ENCODE measurements around the gene IL27RA. TPM values are rescaled to one million over a fixed set of nuclear protein-coding genes. Genes with fewer than 3 reads are reported as not detected.
"Not testable (repeated sequence)": the region's sequence is repeated elsewhere in the genome, so short reads cannot be mapped to it uniquely, and the experiment has no call there.

Gene IL27RA
- total and polyA plus RNA-seq, 4 donors, result 1.0 to 2.8 (median 1.6) TPM

DNA sequence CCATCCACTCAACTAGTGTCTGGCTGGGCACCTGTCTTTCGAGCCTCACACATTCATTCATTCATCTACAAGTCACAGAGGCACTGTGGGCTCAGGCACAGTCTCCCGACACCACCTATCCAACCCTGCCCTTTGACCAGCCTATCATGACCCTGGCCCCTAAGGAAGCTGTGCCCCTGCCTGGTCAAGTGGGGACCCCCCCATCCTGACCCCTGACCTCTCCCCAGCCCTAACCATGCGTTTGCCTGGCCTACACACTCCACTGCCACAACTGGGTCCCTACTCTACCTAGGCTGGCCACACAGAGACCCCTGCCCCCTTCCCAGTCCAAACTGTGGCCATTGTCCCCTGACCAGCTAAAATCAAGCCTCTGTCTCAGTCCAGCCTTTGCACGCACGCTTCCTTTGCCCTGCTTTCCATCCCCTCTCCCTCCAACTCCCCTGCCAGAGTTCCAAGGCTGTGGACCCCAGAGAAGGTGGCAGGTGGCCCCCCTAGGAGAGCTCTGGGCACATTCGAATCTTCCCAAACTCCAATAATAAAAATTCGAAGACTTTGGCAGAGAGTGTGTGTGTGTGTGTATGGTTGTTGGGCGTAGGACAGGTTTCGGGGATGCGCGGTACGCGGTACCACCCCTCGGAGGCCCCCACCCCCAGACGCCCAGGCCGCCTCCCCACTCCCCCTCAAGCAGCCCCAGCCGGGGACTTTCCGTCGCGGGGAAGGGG, 404 bp upstream of the IL27RA start:
- Histone ChIP-seq H3K27me3 (ENCODE audit: control insufficient read depth in 4 of 4, insufficient read depth in 4 of 4, low read length in 3 of 4) (no peaks in the 10 kb centered on the region), H3K4me3 (ENCODE audit: low read depth in 1 of 3, low read length in 3 of 3) (peak overlapping the region; percentile 49 to 75 (median 59)), H3K9ac (ENCODE audit: low read depth in 1 of 2, low read length in 2 of 2) (no peak overlapping the region), H3K4me1 (ENCODE audit: control insufficient read depth in 4 of 4, insufficient read depth in 4 of 4, low read length in 3 of 4) (peaks cover 0 to 10% (median 5%) of the 10 kb centered on the region in 4 donors), H3K27ac (ENCODE audit: low read depth in 1 of 2, low read length in 2 of 2) (peak overlapping the region; percentile 56 to 62), H3K36me3 (ENCODE audit: control insufficient read depth in 4 of 4, insufficient read depth in 3 of 4, low read depth in 1 of 4, low read length in 3 of 4) (no peaks in the 10 kb centered on the region), H3K9me3 (ENCODE audit: control insufficient read depth in 4 of 4, low read length in 3 of 4) (no peaks in the 10 kb centered on the region)
- TF ChIP-seq SP1 (IDR thresholded peaks at IDR 0.05), result no peak
- TF ChIP-seq, protein P1, sequence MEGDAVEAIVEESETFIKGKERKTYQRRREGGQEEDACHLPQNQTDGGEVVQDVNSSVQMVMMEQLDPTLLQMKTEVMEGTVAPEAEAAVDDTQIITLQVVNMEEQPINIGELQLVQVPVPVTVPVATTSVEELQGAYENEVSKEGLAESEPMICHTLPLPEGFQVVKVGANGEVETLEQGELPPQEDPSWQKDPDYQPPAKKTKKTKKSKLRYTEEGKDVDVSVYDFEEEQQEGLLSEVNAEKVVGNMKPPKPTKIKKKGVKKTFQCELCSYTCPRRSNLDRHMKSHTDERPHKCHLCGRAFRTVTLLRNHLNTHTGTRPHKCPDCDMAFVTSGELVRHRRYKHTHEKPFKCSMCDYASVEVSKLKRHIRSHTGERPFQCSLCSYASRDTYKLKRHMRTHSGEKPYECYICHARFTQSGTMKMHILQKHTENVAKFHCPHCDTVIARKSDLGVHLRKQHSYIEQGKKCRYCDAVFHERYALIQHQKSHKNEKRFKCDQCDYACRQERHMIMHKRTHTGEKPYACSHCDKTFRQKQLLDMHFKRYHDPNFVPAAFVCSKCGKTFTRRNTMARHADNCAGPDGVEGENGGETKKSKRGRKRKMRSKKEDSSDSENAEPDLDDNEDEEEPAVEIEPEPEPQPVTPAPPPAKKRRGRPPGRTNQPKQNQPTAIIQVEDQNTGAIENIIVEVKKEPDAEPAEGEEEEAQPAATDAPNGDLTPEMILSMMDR (IDR thresholded peaks at IDR 0.05; ENCODE audit: low read depth, low read length, missing input control), result no peak
- 25% methylated on average over 20 of the region's 20 CpGs for WGBS
- no peak for DNase-seq (ENCODE audit: low spot score)

DNA sequence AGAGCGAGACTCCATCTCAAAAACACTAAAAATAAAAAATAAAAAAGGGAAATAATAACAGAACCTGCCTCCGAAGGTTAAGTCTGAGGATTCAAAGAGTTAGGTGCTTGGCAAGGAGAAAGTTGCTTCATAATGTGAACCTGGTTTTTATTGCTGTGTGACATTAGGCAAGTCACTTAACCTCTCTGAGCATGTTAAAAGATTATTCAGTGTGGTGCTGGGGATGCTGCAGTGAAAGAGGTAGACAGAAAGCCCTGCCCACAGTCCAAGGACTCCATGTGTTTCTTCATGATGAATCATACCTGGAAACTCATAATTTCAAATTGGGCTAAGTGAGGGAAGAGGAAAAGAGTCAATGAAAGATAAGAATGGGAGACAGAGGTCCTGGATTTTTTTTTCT, 2.4 kb downstream of the IL27RA start:
- TF ChIP-seq RAD21 (IDR thresholded peaks at IDR 0.05), result no peak
- TF ChIP-seq EGR1 (IDR thresholded peaks at IDR 0.05; ENCODE audit: low read depth in 2 of 2), result no peak
- Histone ChIP-seq H3K4me1 (ENCODE audit: control insufficient read depth in 4 of 4, insufficient read depth in 4 of 4, low read length in 3 of 4) (peaks cover 0 to 10% (median 5%) of the 10 kb centered on the region in 4 donors), H3K36me3 (ENCODE audit: control insufficient read depth in 4 of 4, insufficient read depth in 3 of 4, low read depth in 1 of 4, low read length in 3 of 4) (peaks cover 0 to 2% (median 0%) of the 10 kb centered on the region in 4 donors), H3K9me3 (ENCODE audit: control insufficient read depth in 4 of 4, low read length in 3 of 4) (no peaks in the 10 kb centered on the region), H3K4me3 (ENCODE audit: low read depth in 1 of 3, low read length in 3 of 3) (no peak overlapping the region), H3K9ac (ENCODE audit: low read depth in 1 of 2, low read length in 2 of 2) (no peak overlapping the region), H3K27ac (ENCODE audit: low read depth in 1 of 2, low read length in 2 of 2) (no peak overlapping the region), H3K27me3 (ENCODE audit: control insufficient read depth in 4 of 4, insufficient read depth in 4 of 4, low read length in 3 of 4) (no peaks in the 10 kb centered on the region)
- WGBS, result over 99% methylated on average over 2 of the region's 2 CpGs
- no peak for DNase-seq (ENCODE audit: low spot score)

DNA sequence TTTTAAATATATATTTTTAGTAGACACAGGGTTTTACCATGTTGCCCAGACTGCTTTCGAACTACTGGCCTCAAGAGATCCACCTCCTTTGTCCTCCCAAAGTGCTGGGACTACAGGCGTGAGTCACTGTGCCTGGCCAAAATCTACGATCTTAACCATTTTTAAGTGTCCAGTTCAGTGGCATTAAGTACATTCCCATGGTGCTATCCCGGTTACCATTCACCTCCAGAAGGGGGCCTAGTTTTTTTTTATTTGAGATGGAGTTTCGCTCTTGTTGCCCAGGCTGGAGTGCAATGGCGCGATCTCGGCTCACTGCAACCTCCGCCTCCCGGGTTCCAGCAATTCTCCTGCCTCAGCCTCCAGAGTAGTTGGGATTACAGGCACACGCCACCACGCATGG, 3.6 kb downstream of the IL27RA start:
- not testable (repeated sequence) for H3K36me3 ChIP-seq (ENCODE audit: control insufficient read depth in 4 of 4, insufficient read depth in 3 of 4, low read depth in 1 of 4, low read length in 3 of 4); H3K9ac ChIP-seq (ENCODE audit: low read depth in 1 of 2, low read length in 2 of 2); H3K27me3 ChIP-seq (ENCODE audit: control insufficient read depth in 4 of 4, insufficient read depth in 4 of 4, low read length in 3 of 4); H3K27ac ChIP-seq (ENCODE audit: low read depth in 1 of 2, low read length in 2 of 2); H3K4me3 ChIP-seq (ENCODE audit: low read depth in 1 of 3, low read length in 3 of 3); H3K4me1 ChIP-seq (ENCODE audit: control insufficient read depth in 4 of 4, insufficient read depth in 4 of 4, low read length in 3 of 4); DNase-seq (ENCODE audit: low spot score); H3K9me3 ChIP-seq (ENCODE audit: control insufficient read depth in 4 of 4, low read length in 3 of 4)
- WGBS, result 92% methylated on average over 12 of the region's 12 CpGs

DNA sequence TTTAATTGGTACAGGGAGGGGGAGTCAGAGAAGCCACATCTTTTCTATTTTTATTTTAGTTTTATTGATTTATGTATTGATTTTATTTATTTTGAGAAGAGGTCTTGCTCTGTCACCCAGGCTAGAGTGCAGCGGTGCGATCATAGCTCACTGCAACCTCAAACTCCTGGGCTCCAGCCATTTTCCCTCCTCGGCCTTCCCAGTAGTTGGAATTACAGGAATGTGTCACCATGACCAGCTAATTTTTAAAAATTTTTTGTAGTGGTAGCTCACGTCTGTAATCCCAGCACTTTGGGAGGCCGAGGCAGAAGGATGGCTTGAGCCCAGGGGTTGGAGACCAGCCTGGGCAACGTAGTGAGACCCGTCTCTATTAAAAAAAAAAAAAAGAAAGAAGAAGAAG, 4.1 kb downstream of the IL27RA start:
- DNase-seq (ENCODE audit: low spot score), result no peak
- Histone ChIP-seq H3K9me3 (ENCODE audit: control insufficient read depth in 4 of 4, low read length in 3 of 4) (no peaks in the 10 kb centered on the region), H3K27me3 (ENCODE audit: control insufficient read depth in 4 of 4, insufficient read depth in 4 of 4, low read length in 3 of 4) (no peaks in the 10 kb centered on the region), H3K27ac (ENCODE audit: low read depth in 1 of 2, low read length in 2 of 2) (no peak overlapping the region), H3K4me3 (ENCODE audit: low read depth in 1 of 3, low read length in 3 of 3) (no peak overlapping the region), H3K36me3 (ENCODE audit: control insufficient read depth in 4 of 4, insufficient read depth in 3 of 4, low read depth in 1 of 4, low read length in 3 of 4) (peaks cover 0 to 2% (median 0%) of the 10 kb centered on the region in 4 donors), H3K4me1 (ENCODE audit: control insufficient read depth in 4 of 4, insufficient read depth in 4 of 4, low read length in 3 of 4) (peaks cover 0 to 10% (median 5%) of the 10 kb centered on the region in 4 donors), H3K9ac (ENCODE audit: low read depth in 1 of 2, low read length in 2 of 2) (no peak overlapping the region)
- WGBS, result 92% methylated on average over 7 of the region's 7 CpGs
- TF ChIP-seq, protein P2, sequence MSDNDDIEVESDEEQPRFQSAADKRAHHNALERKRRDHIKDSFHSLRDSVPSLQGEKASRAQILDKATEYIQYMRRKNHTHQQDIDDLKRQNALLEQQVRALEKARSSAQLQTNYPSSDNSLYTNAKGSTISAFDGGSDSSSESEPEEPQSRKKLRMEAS (IDR thresholded peaks at IDR 0.05), result no peak
- TF ChIP-seq NR2F2 (IDR thresholded peaks at IDR 0.05) (no peak), GABPA (IDR thresholded peaks at IDR 0.05 in 1 of 2, conservative IDR thresholded peaks at IDR 0.05 in 1 of 2) (no peak), HNF4G (IDR thresholded peaks at IDR 0.05) (no peak), SP1 (IDR thresholded peaks at IDR 0.05) (no peak), FOXA2 (IDR thresholded peaks at IDR 0.05) (no peak)
- TF ChIP-seq, protein P3, sequence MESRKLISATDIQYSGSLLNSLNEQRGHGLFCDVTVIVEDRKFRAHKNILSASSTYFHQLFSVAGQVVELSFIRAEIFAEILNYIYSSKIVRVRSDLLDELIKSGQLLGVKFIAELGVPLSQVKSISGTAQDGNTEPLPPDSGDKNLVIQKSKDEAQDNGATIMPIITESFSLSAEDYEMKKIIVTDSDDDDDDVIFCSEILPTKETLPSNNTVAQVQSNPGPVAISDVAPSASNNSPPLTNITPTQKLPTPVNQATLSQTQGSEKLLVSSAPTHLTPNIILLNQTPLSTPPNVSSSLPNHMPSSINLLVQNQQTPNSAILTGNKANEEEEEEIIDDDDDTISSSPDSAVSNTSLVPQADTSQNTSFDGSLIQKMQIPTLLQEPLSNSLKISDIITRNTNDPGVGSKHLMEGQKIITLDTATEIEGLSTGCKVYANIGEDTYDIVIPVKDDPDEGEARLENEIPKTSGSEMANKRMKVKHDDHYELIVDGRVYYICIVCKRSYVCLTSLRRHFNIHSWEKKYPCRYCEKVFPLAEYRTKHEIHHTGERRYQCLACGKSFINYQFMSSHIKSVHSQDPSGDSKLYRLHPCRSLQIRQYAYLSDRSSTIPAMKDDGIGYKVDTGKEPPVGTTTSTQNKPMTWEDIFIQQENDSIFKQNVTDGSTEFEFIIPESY (IDR thresholded peaks at IDR 0.05), result no peak
- TF ChIP-seq, protein P4, sequence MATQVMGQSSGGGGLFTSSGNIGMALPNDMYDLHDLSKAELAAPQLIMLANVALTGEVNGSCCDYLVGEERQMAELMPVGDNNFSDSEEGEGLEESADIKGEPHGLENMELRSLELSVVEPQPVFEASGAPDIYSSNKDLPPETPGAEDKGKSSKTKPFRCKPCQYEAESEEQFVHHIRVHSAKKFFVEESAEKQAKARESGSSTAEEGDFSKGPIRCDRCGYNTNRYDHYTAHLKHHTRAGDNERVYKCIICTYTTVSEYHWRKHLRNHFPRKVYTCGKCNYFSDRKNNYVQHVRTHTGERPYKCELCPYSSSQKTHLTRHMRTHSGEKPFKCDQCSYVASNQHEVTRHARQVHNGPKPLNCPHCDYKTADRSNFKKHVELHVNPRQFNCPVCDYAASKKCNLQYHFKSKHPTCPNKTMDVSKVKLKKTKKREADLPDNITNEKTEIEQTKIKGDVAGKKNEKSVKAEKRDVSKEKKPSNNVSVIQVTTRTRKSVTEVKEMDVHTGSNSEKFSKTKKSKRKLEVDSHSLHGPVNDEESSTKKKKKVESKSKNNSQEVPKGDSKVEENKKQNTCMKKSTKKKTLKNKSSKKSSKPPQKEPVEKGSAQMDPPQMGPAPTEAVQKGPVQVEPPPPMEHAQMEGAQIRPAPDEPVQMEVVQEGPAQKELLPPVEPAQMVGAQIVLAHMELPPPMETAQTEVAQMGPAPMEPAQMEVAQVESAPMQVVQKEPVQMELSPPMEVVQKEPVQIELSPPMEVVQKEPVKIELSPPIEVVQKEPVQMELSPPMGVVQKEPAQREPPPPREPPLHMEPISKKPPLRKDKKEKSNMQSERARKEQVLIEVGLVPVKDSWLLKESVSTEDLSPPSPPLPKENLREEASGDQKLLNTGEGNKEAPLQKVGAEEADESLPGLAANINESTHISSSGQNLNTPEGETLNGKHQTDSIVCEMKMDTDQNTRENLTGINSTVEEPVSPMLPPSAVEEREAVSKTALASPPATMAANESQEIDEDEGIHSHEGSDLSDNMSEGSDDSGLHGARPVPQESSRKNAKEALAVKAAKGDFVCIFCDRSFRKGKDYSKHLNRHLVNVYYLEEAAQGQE (IDR thresholded peaks at IDR 0.05), result no peak

All from liver (tissue), 9 donors.